TTC549 (cell line): ENCODE results near the gene TRMT6.
A peak's percentile ranks its signal among the peaks of the same experiment; 100 is the strongest.

Experiments used
- FAIRE-seq: peaks from 2 replicates; lab custom pipeline; 2012; peaks lifted over from hg19 to GRCh38; lab: Jason Lieb, UNC

The TRMT6 gene, protein sequence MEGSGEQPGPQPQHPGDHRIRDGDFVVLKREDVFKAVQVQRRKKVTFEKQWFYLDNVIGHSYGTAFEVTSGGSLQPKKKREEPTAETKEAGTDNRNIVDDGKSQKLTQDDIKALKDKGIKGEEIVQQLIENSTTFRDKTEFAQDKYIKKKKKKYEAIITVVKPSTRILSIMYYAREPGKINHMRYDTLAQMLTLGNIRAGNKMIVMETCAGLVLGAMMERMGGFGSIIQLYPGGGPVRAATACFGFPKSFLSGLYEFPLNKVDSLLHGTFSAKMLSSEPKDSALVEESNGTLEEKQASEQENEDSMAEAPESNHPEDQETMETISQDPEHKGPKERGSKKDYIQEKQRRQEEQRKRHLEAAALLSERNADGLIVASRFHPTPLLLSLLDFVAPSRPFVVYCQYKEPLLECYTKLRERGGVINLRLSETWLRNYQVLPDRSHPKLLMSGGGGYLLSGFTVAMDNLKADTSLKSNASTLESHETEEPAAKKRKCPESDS

DNA sequence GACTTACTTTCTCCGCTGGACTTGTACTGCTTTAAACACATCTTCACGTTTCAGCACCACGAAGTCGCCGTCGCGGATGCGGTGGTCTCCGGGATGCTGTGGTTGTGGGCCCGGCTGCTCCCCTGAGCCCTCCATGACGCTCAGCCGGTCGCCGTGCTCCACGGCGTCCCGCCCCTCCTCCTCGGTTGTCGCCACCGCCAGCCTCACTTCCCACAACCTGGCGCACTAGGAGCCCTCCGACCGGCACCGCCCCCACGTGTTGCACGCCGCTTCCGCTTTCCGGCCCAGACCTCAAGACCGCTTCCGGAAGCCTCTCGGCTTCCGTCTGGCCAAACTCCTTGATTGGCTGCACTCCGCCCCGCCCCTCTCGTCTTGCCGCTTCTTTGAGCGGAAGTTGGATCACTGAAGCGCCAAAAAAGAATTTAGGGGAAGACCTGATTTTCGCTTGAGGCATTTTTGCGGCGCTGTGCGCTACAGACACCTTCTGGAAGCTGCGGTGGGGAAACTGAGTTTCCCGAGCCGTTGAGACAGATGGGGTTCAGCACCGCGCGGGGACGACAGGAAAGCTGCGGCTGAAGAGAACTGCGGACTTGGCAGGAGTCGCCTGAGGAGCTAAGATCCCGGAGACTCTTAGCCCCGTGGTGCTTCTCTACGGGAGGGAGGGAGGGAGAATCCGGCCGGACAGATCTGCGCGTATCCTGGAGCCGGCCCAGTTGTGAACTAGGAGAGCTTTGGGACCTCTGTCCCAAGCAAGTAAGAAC lies at the start of gene TRMT6, which contains the start of gene MCM8:
TSS of gene TRMT6 (minus strand) at position 263 of the 761 bp plus-strand sequence. CDS start at position 135, 128 bp downstream.
TSS of gene MCM8 (plus strand) at position 382 of the 761 bp plus-strand sequence. CDS start 1,364 bp downstream, outside the sequence.
- peak; percentile 81 for FAIRE-seq

DNA sequence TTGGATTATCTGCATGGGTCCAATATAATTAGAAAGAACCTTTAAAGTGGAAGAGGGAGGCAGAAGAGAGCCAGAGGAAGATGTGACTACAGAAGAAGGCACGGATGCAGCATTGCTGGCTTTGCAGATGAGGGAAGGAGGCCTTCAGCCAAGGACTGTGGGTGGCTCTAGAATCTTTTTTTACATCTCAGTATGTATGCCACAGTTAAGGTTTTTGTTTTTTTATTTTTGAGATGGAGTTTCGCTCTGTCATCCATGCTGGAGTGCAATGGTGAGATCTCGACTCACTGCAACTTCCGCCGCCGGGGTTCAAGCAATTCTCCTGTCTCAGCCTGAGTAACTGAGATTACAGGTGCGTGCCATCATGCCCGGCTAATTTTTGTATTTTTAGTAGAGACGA lies 49.5 kb upstream of the TRMT6 start:
- FAIRE-seq: no peak

DNA sequence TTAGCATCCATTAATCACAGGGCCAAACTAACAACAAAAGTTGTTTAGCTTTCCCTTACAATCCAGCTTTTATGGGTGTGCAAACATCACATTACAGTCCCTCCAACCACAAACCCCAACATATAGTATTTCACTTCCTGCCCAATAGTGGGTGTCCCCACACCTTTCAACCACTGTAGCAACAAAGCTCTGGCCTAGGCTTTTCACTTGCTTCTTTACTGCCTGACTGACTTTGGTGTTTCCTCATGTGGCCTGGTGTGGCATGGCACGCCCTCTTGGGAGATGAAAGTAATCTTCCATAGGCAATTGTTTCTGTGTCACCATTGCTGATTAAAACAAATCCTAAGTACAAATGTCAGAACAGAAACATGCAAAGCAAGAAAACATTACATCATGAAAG lies 46.4 kb upstream of the TRMT6 start:
- no peak for FAIRE-seq

DNA sequence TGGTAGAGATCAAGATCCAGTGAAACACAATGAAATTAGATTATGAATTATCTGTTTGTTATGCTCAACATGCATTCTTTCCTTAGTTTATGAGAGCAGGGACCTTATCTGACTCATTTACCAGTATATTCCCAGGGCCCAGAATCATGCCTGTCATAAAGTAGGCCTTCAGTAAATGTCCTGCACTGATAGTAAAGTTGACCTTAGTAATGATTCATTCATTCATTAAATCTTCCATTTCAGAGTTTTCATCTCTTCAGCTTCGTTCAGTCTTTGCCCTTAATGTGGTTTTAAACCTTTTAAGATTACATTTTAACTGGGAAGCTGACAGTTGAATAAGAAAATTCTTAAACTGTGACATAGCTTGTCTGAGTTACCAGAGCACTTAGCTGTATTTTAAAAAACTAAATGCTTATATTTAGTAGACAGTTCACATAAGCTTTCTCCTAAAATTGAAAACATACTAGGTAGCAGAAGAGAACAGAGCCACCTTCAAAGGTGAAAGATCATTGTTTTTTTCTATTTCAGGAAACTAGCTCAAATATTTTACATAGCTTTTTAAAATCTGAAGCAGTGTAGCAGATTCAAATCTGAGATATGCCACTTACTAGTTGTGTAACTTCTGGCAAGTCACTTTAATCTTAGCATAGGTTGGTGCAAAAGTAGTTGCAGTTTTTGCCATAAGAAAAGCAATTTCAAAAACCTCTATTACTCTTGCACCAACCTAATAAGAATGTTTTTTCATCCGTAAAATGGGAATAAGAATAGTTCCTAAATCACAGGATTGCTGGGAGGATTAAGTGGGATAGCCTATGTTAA lies 41.5 kb upstream of the TRMT6 start:
- FAIRE-seq: no peak

DNA sequence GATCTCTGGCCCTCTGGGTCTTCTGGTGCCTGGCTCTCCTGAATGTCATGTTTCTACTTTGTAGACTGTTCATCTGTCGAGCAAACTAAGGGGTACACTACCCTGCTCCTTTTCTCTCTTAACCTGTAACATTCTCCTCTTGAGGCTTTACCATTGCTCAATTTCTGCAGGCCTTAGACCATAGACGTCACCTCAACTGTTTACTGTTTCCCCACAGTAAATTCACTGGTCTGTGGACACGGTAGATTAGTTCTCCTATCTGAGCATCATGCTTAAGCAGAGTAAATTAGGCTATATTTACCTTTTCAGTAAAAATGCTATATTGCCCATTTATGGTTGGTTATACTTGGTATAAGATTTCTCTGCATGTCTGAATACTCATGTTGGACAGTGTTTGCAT lies 40.6 kb upstream of the TRMT6 start:
- no peak for FAIRE-seq

DNA sequence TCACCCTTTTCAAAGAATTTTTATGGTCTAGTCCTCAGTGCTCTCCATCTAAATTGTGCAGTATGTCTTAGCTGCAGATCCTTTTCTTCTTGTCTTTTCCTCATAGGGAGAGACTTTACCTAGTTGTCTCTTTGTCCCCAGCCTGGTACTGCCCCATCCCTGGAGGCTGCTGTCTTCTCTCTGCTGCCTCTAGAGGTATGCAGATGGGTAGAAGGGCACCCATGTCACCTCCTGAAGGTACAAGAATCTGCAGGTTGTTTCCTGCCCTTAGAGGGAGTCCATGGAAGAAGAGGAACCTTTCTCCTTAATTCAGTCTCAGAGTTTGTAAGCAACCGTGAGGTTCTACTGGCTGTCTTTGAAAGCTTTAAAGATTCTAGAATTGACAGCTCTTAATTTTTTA lies 39.2 kb upstream of the TRMT6 start:
- FAIRE-seq: no peak

DNA sequence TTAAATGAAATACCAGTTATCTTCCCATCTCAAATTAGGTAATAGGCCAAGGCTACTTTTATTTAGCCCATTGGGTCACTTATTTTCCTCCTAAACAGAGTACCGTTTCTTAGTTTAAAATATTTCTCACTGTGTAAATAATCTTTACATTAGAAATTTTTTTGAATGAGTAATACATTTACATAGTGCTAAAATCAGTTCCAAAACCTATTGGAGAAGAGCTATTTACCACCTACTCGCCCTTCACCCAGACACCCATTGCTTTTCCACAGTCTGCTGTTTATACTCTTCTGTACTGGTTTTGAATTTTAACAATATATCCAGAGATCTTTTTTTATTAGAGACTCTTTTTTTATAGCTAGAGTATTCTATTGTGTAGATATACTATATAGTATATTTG lies 37.0 kb upstream of the TRMT6 start:
- FAIRE-seq: no peak

DNA sequence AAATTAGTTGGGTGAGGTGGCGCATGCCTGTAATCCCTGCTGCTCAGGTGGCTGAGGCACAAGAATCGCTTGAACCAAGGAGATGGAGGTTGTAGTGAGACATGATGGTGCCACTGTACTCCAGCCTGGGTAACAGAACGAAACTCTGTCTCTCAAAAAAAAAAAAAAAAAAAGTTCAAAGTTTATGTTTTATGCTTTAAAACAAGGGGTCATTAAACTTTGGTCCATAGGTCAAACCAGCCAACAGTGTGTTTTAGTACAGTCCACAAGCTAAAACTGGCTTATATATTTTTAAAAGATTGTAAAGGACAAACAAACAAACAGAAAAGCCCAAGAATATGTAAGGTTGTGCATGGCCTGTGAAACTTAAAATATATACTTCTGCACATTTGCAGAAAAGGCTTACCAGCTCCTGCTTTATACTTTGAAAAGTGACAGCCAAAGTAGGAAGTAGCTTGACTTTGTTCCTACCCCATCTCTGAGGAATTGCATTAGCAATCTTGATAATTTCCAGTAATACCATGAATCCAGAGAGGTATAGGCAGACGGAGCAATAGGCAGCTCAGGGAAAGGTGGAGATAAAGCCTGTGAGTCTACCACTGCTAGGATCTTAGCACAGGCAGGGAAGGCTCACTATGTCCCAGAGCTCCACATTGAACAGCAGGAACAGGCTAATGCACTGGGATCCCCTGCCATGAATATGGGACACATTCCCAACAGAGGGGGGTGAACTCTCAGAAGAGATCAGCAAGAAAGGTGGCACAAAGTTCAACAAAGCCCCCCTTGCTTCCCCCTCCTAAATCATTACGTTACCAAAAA lies 30.6 kb upstream of the TRMT6 start:
- FAIRE-seq: no peak

DNA sequence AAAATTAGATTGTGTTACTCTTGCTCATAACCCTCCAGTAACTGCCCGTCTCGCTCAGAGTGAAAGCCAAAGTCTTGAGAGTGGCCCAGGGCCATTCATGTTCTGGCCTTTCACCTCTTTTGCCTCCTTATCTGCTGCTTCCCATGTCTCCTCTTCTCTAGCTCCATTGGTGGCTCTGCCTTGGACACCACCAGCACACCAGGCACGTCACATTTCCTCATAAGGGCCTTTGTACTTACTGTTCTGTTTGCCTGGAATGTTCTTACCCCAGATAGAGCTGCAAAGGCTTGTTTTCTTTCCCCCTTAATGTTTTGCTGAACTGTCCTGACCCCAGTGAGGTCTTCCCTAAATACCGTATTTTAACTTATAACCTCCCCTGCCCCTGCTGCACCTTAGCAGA lies 29.5 kb upstream of the TRMT6 start:
- no peak for FAIRE-seq

DNA sequence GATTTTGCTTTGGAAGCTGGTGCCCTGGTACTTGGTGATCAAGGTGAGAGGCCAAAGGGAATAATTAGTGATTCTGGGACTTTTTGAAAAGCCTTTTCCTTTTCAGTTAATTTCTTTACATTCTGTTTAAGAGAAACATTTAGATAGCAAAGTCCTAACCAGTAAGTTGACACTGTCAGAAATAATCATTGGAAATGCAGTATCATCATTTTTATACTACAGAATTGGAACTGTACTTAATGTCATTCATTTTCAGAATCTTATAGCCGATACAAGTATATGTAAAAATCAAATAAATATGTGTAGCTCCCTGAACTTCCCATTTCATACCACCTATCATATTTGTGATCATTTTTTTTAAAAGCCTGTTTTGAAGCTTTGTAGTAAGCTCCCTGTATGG lies 27.6 kb upstream of the TRMT6 start:
- FAIRE-seq: no peak

DNA sequence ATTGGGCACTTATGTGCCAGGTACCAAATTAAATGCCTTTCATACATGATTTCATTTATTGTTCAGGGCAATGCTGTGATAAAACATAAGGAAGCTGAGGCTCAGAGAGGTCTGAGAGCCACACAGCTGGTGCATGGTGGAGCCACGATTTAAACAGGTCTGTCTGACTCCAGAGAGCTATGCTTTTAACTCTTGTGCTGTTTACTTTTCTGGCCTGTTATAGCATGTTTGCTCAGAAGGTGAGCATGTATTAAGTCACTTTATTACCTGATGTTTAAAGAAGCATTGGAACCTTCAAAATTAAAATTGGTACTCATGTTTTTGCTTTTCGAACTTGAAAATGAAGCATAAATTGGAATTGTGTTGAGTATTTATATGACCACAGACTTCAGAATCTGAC lies 26.9 kb upstream of the TRMT6 start:
- FAIRE-seq: no peak

DNA sequence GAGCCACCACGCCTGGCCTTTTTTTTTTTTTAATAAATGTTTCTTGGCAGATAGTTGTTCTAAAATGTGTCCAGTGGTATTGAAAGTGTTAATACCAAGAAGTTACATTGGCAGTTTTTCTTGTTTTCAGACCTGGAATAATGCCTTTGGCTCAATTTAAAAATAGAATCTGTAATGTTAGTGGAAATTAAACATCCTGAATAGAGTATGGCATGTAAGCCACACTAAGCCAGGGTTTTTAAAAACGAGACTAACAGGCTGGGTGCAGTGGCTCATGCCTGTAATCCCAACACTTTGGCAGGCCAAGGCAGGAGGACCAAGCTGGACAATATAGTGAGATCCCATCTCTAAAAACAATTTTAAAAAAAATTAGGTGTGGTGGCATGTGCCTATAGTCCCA lies 25.4 kb upstream of the TRMT6 start:
- FAIRE-seq: no peak

DNA sequence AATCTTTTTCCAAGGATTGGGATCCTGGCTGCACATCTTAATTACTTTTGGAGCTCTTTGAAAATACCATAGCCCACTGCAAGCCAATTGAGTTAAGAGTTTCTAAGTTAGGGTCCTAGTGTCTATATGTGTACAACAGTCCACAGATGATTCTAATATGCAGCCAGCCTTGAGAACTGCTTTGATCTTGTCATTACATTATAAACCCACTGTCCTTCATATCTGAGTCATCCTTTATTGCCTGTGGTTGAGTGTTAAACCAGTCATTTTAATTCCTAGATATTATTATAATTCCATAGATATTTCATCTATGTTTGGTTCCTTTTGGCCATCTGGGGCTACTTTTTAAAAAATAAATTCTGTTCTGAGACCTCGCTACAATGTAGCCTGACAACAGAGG lies 24.2 kb upstream of the TRMT6 start:
- FAIRE-seq: no peak

DNA sequence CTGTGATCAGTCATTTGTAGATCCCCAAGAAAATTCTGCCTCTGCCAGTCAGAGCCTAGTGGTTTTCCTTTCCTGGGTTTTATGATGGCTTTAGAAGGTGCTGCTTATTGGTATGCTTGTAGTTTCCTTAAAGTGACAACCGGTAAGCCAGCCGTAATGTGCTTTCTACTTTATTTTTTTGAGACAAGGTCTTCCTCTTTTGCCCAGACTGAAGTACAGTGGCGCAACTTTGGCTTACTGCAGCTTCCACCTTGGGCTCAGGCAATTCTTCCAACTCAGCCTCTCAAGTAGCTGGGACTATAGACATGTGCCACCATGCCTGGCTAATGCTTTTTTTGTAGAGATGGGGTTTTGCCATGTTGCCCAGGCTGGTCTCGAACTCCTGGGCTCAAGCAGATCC lies 23.6 kb upstream of the TRMT6 start:
- FAIRE-seq: no peak

DNA sequence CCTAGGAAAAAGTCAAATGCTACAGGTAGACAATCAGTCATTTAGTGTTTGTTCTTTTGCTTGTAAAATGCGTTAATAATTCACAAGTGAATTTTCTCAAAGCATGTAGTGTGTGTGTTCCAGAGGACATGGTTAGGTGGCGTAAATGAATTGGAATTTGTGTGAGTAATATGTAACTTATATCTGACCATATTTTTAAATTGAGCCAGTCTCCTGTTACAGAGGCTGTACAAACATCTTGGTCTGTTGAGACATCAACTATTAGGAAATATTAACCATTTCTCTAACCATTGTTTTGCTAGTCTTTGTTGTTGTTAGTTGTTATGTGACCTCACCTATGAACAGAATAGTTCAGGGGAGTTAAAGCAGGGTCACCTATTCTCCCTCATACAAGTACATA lies 22.8 kb upstream of the TRMT6 start:
- no peak for FAIRE-seq

DNA sequence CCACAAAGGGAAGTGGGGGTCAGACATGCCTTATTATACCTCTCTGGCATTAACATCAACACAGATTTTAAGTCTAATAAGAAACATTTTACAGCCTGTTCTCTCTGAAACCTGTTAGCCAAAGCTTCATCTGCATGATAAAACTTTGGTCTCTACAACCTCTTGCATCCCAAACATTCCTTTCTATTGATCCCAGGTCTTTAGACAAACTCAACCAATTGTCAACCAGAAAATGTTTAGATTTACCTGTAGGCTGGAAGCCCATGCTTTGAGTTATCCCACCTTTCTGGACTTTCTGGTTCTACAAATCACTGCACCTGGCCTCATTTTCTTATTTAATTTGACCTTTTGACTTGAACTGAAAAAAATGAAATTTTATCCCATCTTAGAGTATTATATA lies 20.9 kb upstream of the TRMT6 start:
- no peak for FAIRE-seq

DNA sequence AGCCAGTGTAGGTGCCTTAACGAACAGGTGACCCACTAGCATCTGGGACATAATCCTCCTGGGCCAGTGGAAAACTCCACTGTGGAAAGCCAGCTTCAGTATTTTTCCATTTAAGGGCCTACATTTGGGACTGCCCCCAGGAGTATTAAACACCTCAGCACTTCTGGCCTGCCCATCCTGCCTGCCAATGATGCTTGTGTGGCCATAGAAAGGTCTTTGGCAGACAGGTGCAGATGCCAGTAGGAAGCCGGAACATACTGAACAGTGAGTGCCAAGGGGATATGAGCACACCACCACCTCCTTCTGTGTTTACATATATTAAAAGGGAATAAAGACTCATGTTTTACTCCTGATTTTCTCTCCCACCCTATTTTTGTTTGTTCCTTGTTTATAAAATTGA lies 20.0 kb upstream of the TRMT6 start:
- no peak for FAIRE-seq

DNA sequence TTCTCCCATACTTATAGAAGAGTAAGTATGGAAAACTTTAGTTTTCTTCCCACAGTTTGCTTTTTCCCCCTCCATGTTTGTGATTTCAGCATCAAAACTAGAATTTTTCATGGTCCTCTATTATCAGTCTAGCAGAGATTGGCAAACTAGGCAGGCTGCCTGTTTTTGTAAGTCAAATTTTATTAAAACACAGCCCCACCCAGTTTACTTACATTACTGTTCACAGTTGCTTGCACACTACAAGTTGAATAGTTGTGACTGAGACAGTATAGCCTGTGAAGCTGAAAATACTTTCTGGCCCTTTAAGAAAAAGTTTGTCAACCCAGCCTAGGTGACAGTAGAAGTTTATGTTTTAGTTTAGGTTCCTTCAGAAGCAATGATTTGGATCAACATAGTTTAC lies 19.6 kb upstream of the TRMT6 start:
- no peak for FAIRE-seq

DNA sequence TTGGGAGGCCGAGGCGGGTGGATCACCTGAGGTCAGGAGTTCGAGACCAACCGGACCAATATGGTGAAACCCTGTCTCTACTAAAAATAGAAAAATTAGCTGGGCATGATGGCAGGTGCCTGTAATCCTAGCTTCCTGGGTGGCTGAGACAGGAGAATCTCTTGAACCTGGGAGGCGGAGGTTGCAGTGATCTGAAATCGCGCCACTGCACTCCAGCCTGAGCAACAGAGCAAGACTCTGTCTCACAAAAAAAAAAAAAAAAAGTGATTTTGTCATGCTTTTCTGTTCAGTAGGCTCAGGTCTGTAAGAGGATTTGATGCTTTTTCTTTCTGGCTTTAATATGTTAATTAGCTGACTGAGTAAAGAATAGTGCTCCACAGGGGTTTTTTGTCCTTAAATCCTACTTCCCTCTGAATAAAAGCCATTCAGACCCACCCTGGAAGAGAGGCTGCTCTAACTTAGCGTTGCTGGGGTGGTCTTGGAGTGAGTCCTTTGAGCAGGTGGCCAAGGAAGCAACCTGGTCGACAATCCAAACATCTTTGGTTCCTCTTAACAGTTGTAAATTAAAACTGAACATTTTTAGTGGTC lies 19.1 kb upstream of the TRMT6 start:
- FAIRE-seq: no peak

DNA sequence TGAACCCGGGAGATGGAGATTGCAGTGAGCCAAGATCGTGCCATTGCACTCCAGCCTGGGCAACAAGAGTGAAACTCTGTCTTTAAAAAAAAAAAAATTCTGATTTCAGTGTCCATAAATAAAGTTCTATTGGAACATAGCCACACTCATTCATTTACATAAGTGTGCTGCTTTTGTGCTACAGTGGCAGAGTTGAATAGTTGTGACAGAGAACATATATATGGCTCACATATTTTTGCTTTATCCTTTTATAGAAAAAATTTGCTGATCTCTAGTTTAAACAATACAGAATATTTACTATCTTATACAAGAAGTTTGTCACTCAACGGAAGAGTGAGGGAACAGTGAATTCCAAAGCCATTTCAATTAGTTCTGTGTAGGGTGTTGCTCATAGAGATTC lies 18.1 kb upstream of the TRMT6 start:
- no peak for FAIRE-seq

DNA sequence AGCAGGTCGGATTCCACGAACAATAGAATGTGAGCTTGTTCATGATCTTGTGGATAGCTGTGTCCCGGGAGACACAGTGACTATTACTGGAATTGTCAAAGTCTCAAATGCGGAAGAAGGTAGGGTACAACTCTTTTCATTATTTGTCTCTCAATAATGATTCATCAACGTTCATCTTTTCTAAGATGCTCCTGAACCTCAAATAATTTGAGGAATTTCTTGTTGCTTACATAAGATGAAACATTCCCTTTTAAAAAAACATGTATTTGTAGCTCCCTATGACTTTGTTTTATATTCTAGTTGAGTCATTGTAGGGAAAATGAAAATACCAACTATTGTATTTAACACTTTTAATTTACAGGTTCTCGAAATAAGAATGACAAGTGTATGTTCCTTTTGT lies 17.1 kb upstream of the TRMT6 start:
- FAIRE-seq: no peak

DNA sequence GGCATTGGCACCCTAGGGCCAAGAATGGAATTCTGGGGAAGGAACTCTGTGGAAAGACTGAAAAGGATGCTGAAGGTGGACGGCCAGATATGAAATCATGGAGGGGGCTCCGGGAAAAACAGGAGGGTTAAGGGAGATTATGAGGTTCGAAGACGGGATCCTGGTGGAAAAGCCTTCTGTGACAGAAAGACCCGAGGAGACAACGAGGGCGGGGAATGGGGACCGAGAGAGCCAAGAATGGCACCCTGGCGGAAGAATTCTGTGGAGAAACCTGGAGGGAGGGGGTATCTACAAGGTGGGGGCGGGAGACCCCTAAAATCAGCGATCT lies 426 bp downstream of the TRMT6 start:
- no peak for FAIRE-seq
